K562 (cell line): ENCODE measurements around the gene AP1G1. TPM values are rescaled to one million over a fixed set of nuclear protein-coding genes. Genes with fewer than 3 reads are reported as not detected.

ENCODE experiments used
- ARID4B ChIP-seq: sonication (generic); formaldehyde crosslinking; IDR thresholded peaks from 2 replicates; pipeline ENCODE4 v1.8.0; 2022; ENCODE audit warnings: mild to moderate bottlenecking, missing genetic modification reagents
- GATAD2A ChIP-seq: fragments of 450-650 bp; IDR thresholded peaks from 2 replicates; pipeline ENCODE4 v1.6.1; 2017
- HNRNPK ChIP-seq: fragments of 200-400 bp; formaldehyde crosslinking; IDR thresholded peaks from one replicate; pipeline ENCODE4 v1.6.1; 2018; ENCODE audit warnings: mild to moderate bottlenecking, low read depth, low read length; ENCODE audit not compliant: poor library complexity, severe bottlenecking
- MBD2 ChIP-seq: sonication (generic); IDR thresholded peaks from 2 replicates; pipeline ENCODE4 v1.6.1; 2016; ENCODE audit warnings: low read depth, borderline replicate concordance
- MTA3 ChIP-seq: fragments of 450-650 bp; formaldehyde crosslinking; IDR thresholded peaks from 2 replicates; pipeline ENCODE4 v1.6.1; 2017; ENCODE audit warnings: mild to moderate bottlenecking, borderline replicate concordance
- MYC ChIP-seq, 2 experiments: fragments of 250-450 bp in 1 of 2; sonication (Bioruptor Pico) in 1 of 2; IDR thresholded peaks; 2 replicates each; pipeline versions ENCODE4 v1.5.1 to v1.6.1; 2012 to 2021; ENCODE audit warnings: low read depth in 2 of 2, borderline replicate concordance in 1 of 2, improper control_type of control experiment in 1 of 2, low read length in 1 of 2, mild to moderate bottlenecking in 1 of 2, moderate library complexity in 1 of 2
- NCOR1 ChIP-seq: fragments of 450-650 bp; IDR thresholded peaks from 2 replicates; pipeline ENCODE4 v1.6.1; 2016; ENCODE audit warnings: mild to moderate bottlenecking, moderate library complexity
- PRDM10 ChIP-seq: fragments of 450-650 bp; IDR thresholded peaks from 2 replicates; pipeline ENCODE4 v1.6.1; 2018; ENCODE audit not compliant: partially characterized antibody
- RCOR1 ChIP-seq, 2 experiments: IDR thresholded peaks; 2 replicates each; pipeline ENCODE4 v1.6.1; 2012; ENCODE audit warnings: low read depth in 2 of 2, low read length in 2 of 2, borderline replicate concordance in 1 of 2, improper control_type of control experiment in 1 of 2
- TEAD1 ChIP-seq, 2 experiments: fragments of 450-650 bp in 1 of 2; sonication (generic) in 1 of 2; formaldehyde crosslinking; IDR thresholded peaks; 2 replicates each; pipeline versions ENCODE4 v1.4.0 to v1.8.0; 2020 to 2022; ENCODE audit warnings: mild to moderate bottlenecking in 2 of 2, missing genetic modification reagents in 1 of 2
- TOE1 ChIP-seq, 2 experiments: fragments of 450-650 bp in 1 of 2; sonication (generic) in 1 of 2; formaldehyde crosslinking in 1 of 2; IDR thresholded peaks; 2 replicates each; pipeline versions ENCODE4 v1.7.1 to v1.8.0; 2016 to 2022; ENCODE audit warnings: borderline replicate concordance in 2 of 2, mild to moderate bottlenecking in 2 of 2, antibody characterized with exemption in 1 of 2, inconsistent platforms in 1 of 2, low read depth in 1 of 2, missing genetic modification reagents in 1 of 2, moderate library complexity in 1 of 2
- ZNF277 ChIP-seq: fragments of 250-450 bp; sonication (Bioruptor Pico); IDR thresholded peaks from 2 replicates; pipeline ENCODE4 v1.8.0; 2022; ENCODE audit warnings: inconsistent platforms, mild to moderate bottlenecking, moderate library complexity, borderline replicate concordance
- ZNF717 ChIP-seq: fragments of 250-450 bp; sonication (Bioruptor Pico); IDR thresholded peaks from 2 replicates; pipeline ENCODE4 v1.5.0; 2021
- polyA plus RNA-seq, 8 experiments: library from polyadenylated mRNA; depleted of rRNA in 4 of 8; stranded (reverse) in 5 of 8; unstranded in 3 of 8; fragments of >200 nt; fragmentation: Nextera tagmentation in 2 of 8; fragmentation: Illumina TruSeq in 1 of 8; extraction: Ambion mirVana in 2 of 8; extraction: Trizol in 1 of 8; gene quantifications; 2 replicates each; pipeline versions ENCODE4 v1.2.1 to v1.2.3, GENCODE V29; 2011 to 2014; ENCODE audit warnings: inconsistent platforms in 1 of 8, missing spikeins in 1 of 8
- total RNA-seq, 7 experiments: library from RNA; depleted of rRNA in 6 of 7; stranded (reverse); fragments of >200 nt in 6 of 7; fragmentation: Illumina TruSeq in 2 of 7; extraction: Trizol in 2 of 7; gene quantifications; 2 replicates each; pipeline versions ENCODE4 v1.2.1 to v1.2.3, GENCODE V29; 2011 to 2021; ENCODE audit warnings: low replicate concordance in 1 of 7
- TF ChIP-seq, protein P1 (sequence below), 2 experiments: fragments of 250-450 bp in 1 of 2; fragments of 450-650 bp in 1 of 2; sonication (Bioruptor Pico) in 1 of 2; IDR thresholded peaks; 2 replicates each; pipeline versions ENCODE4 v1.6.1 to v1.8.0; 2016 to 2021; ENCODE audit warnings: mild to moderate bottlenecking in 2 of 2, moderate library complexity in 2 of 2, missing compliant biosample characterization in 1 of 2, missing genetic modification characterization in 1 of 2

Gene AP1G1
- total and polyA plus RNA-seq, 9 of the 15 experiments (the other 6 are each of a cell fraction or from before 2014, with no cell fraction given) = 7.0 to 59.2 (median 42.0) TPM

DNA sequence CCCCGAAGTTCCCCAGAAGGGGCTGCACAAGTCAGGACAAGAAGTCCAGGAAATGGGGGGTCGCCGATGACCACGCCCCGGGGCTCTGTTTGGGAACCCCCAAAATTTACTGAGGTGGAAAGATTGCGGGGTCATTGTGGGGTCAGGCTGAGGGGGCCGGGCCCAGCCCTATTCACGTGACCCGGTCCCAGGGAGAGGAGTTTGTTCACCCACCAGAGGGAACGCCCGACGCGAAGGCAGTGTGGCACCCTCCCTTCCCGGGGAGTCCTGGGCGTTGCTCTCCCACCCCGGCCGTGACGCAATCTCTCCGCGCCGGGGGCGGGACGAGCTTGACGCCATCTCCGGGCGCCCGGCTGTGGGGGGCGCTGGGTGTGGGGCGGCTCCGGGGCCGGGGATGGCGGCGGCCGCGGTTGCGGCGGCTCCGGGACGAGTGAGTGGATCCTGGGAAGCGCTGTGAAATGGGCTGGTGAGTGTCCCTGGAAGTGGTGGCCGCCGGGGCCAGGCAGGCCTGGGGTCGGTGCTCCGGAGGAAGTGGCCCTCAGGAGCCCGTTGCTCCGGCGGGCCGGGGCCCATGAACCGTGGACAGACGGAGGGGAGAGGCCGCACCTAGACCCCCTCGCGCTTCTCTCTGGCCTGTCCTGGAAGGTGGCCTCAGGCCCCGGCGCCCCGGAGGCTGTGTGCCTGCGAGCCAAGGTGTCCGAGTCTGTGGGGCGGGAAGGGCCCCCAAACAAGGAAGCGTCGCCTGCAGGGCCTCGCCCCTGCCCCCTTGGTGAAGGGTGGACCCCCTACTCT is 37.2 kb upstream of the AP1G1 start, which contains the start of gene ATXN1L (continued):
- TF ChIP-seq MYC (IDR thresholded peaks at IDR 0.05; ENCODE audit: low read depth, low read length) (peak; percentile 74; the same call in 1 of the 2 replicates), MYC (CRISPR knock-in tag; IDR thresholded peaks at IDR 0.05; ENCODE audit: borderline replicate concordance, low read depth) (no peak), ARID4B (CRISPR knock-in tag) (peak; percentile 87), HNRNPK (no peak), ZNF717 (CRISPR knock-in tag) (no peak), MTA3 (peak; percentile 84; the same call in 1 of the 2 replicates), ZNF277 (no peak), TOE1 (IDR thresholded peaks at IDR 0.05; ENCODE audit: borderline replicate concordance) (peak; percentile 92), TOE1 (CRISPR knock-in tag; IDR thresholded peaks at IDR 0.05; ENCODE audit: borderline replicate concordance, low read depth) (no peak), NCOR1 (peak; percentile 29; the same call in 1 of the 2 replicates), PRDM10 (peak; percentile 55), MBD2 (peak; percentile 80; the same call in 1 of the 2 replicates), TEAD1 (CRISPR knock-in tag; IDR thresholded peaks at IDR 0.05) (peak in 1 of 2 experiments; percentile 46; a peak in 2 of 4 replicates), GATAD2A (no peak), RCOR1 (IDR thresholded peaks at IDR 0.05; ENCODE audit: borderline replicate concordance in 1 of 2, low read depth in 2 of 2, low read length in 2 of 2) (0 out of 4 replicates have a peak, but pooled peaks of 1 of the 2 experiments have one; percentile 13)
- TF ChIP-seq, protein P1, sequence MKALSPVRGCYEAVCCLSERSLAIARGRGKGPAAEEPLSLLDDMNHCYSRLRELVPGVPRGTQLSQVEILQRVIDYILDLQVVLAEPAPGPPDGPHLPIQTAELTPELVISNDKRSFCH (CRISPR knock-in tag; IDR thresholded peaks at IDR 0.05) = no peak
- TF ChIP-seq, protein P1 (tag; IDR thresholded peaks at IDR 0.05) = peak; percentile 35; the same call in 1 of the 2 replicates
